Astrocyte (in vitro differentiated cells and primary cell): ENCODE data around the gene RYR2. TPM values are rescaled to one million over a fixed set of nuclear protein-coding genes. Genes with fewer than 3 reads are reported as not detected.

Experiments used
- DNase-seq: peaks from one replicate; pipeline ENCODE4 v3.0.0-alpha.2; 2010; ENCODE audit warnings: low read depth
- FAIRE-seq: peaks from 2 replicates; lab custom pipeline; 2011; peaks lifted over from hg19 to GRCh38; lab: Jason Lieb, UNC
- H2AFZ ChIP-seq: 2 replicates; pipeline ENCODE4 v1.6.0; 2012; ENCODE audit warnings: low read depth, low read length, inconsistent platforms
- H3K27ac ChIP-seq: 2 replicates; pipeline ENCODE4 v1.5.1; 2011; ENCODE audit warnings: low read depth, low read length, inconsistent platforms
- H3K27me3 ChIP-seq: 2 replicates; pipeline ENCODE4 v1.6.0; 2011; ENCODE audit warnings: low read length, inconsistent platforms; ENCODE audit not compliant: insufficient read depth
- H3K36me3 ChIP-seq: 2 replicates; pipeline ENCODE4 v1.5.1; 2011; ENCODE audit warnings: low read length, inconsistent platforms; ENCODE audit not compliant: insufficient read depth
- H3K4me1 ChIP-seq: 2 replicates; pipeline ENCODE4 v1.5.1; 2011; ENCODE audit warnings: low read length, inconsistent platforms; ENCODE audit not compliant: insufficient read depth
- H3K4me2 ChIP-seq: 2 replicates; pipeline ENCODE4 v1.6.0; 2012; ENCODE audit warnings: low read length, inconsistent platforms
- H3K4me3 ChIP-seq: 2 replicates; pipeline ENCODE4 v1.5.1; 2011; ENCODE audit warnings: low read depth, mild to moderate bottlenecking, low read length, inconsistent platforms; ENCODE audit not compliant: insufficient read depth
- H3K79me2 ChIP-seq: 2 replicates; pipeline ENCODE4 v1.6.0; 2012; ENCODE audit warnings: mild to moderate bottlenecking, low read length, inconsistent platforms; ENCODE audit not compliant: insufficient read depth
- H3K9ac ChIP-seq: 2 replicates; pipeline ENCODE4 v1.6.0; 2012; ENCODE audit warnings: mild to moderate bottlenecking, low read length, inconsistent platforms
- H3K9me3 ChIP-seq: 2 replicates; pipeline ENCODE4 v1.5.1; 2012; ENCODE audit warnings: low read depth, mild to moderate bottlenecking, low read length, inconsistent platforms; ENCODE audit not compliant: insufficient read depth
- H4K20me1 ChIP-seq: 2 replicates; pipeline ENCODE4 v1.6.0; 2012; ENCODE audit warnings: low read length, inconsistent platforms; ENCODE audit not compliant: insufficient read depth
- H3K27ac Mint-ChIP-seq: one replicate; pipeline ENCODE4 v1.8.0; 2021; ENCODE audit warnings: mild to moderate bottlenecking, mixed read lengths; ENCODE audit not compliant: unreplicated experiment
- H3K27me3 Mint-ChIP-seq: one replicate; pipeline ENCODE4 v1.8.0; 2021; ENCODE audit warnings: low read depth, mixed read lengths; ENCODE audit not compliant: unreplicated experiment
- H3K36me3 Mint-ChIP-seq: one replicate; pipeline ENCODE4 v1.8.0; 2021; ENCODE audit warnings: low read depth, mixed read lengths; ENCODE audit not compliant: unreplicated experiment
- H3K4me1 Mint-ChIP-seq: one replicate; pipeline ENCODE4 v1.8.0; 2021; ENCODE audit warnings: low read depth, mixed read lengths; ENCODE audit not compliant: unreplicated experiment
- H3K4me3 Mint-ChIP-seq: one replicate; pipeline ENCODE4 v1.8.0; 2021; ENCODE audit warnings: mild to moderate bottlenecking, moderate library complexity, mixed read lengths; ENCODE audit not compliant: unreplicated experiment
- H3K9me3 Mint-ChIP-seq: one replicate; pipeline ENCODE4 v1.8.0; 2021; ENCODE audit warnings: mild to moderate bottlenecking, mixed read lengths; ENCODE audit not compliant: unreplicated experiment
- EZH2 ChIP-seq: IDR thresholded peaks from 2 replicates; pipeline ENCODE4 v1.6.1; 2012; ENCODE audit warnings: mild to moderate bottlenecking, low read length, inconsistent platforms; ENCODE audit not compliant: insufficient read depth
- total RNA-seq: library from RNA; stranded (reverse); gene quantifications from 2 replicates; pipeline ENCODE4 v1.2.1, GENCODE V29; 2021
- TF ChIP-seq, protein P1 (sequence below): IDR thresholded peaks from 2 replicates; pipeline ENCODE4 v1.5.1; 2011; ENCODE audit warnings: low read depth, mild to moderate bottlenecking, inconsistent platforms, low read length, moderate library complexity; ENCODE audit not compliant: insufficient read depth

RYR2 gene
- total RNA-seq, 1 donor from 2014 or later, result 0.30 TPM

DNA sequence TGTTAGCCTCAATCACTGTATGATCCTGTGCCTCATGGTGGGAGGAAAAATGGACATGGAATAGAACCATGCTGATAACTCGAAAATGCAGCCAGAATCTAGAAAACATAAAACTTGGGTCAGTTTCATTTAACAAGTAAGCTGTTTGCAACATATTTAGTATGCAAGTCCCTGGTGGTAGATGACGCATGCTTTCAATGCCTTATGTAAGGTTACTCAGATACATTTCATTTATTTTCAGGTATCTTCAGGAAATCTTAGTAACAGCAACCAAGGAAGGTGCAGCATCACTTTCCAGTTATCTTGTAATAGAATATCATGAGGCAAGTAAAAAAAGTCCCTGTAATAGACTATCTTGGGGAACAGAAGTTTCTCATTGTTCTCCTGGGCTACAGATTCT, 92.9 kb downstream of the RYR2 start:
- Histone ChIP-seq H3K79me2 (no peaks in the 10 kb centered on the region), H3K4me3 (no peak overlapping the region), H3K9me3 (no peaks in the 10 kb centered on the region), H3K4me2 (no peak overlapping the region), H2AFZ (no peak overlapping the region), H3K27me3 (no peaks in the 10 kb centered on the region), H3K9ac (no peak overlapping the region), H3K4me1 (no peaks in the 10 kb centered on the region), H4K20me1 (no peaks in the 10 kb centered on the region), H3K27ac (no peak overlapping the region), H3K36me3 (no peaks in the 10 kb centered on the region)
- TF ChIP-seq, protein P1, sequence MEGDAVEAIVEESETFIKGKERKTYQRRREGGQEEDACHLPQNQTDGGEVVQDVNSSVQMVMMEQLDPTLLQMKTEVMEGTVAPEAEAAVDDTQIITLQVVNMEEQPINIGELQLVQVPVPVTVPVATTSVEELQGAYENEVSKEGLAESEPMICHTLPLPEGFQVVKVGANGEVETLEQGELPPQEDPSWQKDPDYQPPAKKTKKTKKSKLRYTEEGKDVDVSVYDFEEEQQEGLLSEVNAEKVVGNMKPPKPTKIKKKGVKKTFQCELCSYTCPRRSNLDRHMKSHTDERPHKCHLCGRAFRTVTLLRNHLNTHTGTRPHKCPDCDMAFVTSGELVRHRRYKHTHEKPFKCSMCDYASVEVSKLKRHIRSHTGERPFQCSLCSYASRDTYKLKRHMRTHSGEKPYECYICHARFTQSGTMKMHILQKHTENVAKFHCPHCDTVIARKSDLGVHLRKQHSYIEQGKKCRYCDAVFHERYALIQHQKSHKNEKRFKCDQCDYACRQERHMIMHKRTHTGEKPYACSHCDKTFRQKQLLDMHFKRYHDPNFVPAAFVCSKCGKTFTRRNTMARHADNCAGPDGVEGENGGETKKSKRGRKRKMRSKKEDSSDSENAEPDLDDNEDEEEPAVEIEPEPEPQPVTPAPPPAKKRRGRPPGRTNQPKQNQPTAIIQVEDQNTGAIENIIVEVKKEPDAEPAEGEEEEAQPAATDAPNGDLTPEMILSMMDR, result no peak
- TF ChIP-seq EZH2, result no peak
- Mint-ChIP-seq H3K36me3 (no peaks in the 10 kb centered on the region), H3K4me1 (no peaks in the 10 kb centered on the region), H3K27ac (no peak overlapping the region), H3K9me3 (peaks cover 12% of the 10 kb centered on the region), H3K4me3 (no peak overlapping the region), H3K27me3 (no peaks in the 10 kb centered on the region)
- FAIRE-seq (no peak), DNase-seq (no peak)

GRCh38 chr1:237138551-237138950, 96.6 kb downstream of the RYR2 start:
- no peaks in the 10 kb centered on the region for H3K4me1 Mint-ChIP-seq
- TF ChIP-seq, protein P1, result no peak
- no peak for TF ChIP-seq EZH2

GRCh38 chr1:237139732-237140131, 97.7 kb downstream of the RYR2 start:
- no peaks in the 10 kb centered on the region for H3K9me3 ChIP-seq
- FAIRE-seq (no peak), DNase-seq (no peak)
- H3K27me3 ChIP-seq, result no peaks in the 10 kb centered on the region
- H3K4me2 ChIP-seq, result no peak overlapping the region
- H3K79me2 ChIP-seq, result no peaks in the 10 kb centered on the region
- H3K4me1 ChIP-seq, result no peaks in the 10 kb centered on the region
- H3K27ac Mint-ChIP-seq, result no peak overlapping the region
- H3K9me3 Mint-ChIP-seq, result peaks cover 5% of the 10 kb centered on the region
- no peak overlapping the region for H3K4me3 ChIP-seq
- no peaks in the 10 kb centered on the region for H3K27me3 Mint-ChIP-seq
- H2AFZ ChIP-seq, result no peak overlapping the region
- H3K9ac ChIP-seq, result no peak overlapping the region
- no peak for TF ChIP-seq EZH2
- TF ChIP-seq, protein P1, result no peak
- H3K4me3 Mint-ChIP-seq, result no peak overlapping the region
- H3K36me3 Mint-ChIP-seq, result no peaks in the 10 kb centered on the region
- H4K20me1 ChIP-seq, result no peaks in the 10 kb centered on the region
- no peaks in the 10 kb centered on the region for H3K36me3 ChIP-seq
- no peak overlapping the region for H3K27ac ChIP-seq
- no peaks in the 10 kb centered on the region for H3K4me1 Mint-ChIP-seq

More at GRCh38 chr1:237138551-237138950, 96.6 kb downstream of the RYR2 start:
- no peaks in the 10 kb centered on the region for H4K20me1 ChIP-seq
- no peaks in the 10 kb centered on the region for H3K27me3 ChIP-seq
- H3K4me2 ChIP-seq, result no peak overlapping the region
- DNase-seq (no peak), FAIRE-seq (no peak)
- H3K4me3 Mint-ChIP-seq, result no peak overlapping the region
- H3K36me3 Mint-ChIP-seq, result no peaks in the 10 kb centered on the region
- H3K79me2 ChIP-seq, result no peaks in the 10 kb centered on the region
- H2AFZ ChIP-seq, result no peak overlapping the region
- H3K9me3 Mint-ChIP-seq, result peaks cover 5% of the 10 kb centered on the region
- H3K4me3 ChIP-seq, result no peak overlapping the region
- H3K27ac ChIP-seq, result no peak overlapping the region
- H3K9ac ChIP-seq, result no peak overlapping the region
- H3K36me3 ChIP-seq, result no peaks in the 10 kb centered on the region
- no peaks in the 10 kb centered on the region for H3K27me3 Mint-ChIP-seq
- no peaks in the 10 kb centered on the region for H3K4me1 ChIP-seq
- no peak overlapping the region for H3K27ac Mint-ChIP-seq
- H3K9me3 ChIP-seq, result no peaks in the 10 kb centered on the region
